CD4-positive, alpha-beta T cell treated with Interleukin-15 for 1 hour (primary cell): ENCODE measurements around the gene ANXA10.
"Not testable (repeated sequence)": the region's sequence is repeated elsewhere in the genome, so short reads cannot be mapped to it uniquely, and the experiment has no call there.

Experiments used
- DNase-seq: peaks from one replicate; pipeline ENCODE4 v3.0.0-alpha.2; 2020

ANXA10 gene

GRCh38 chr4:168164045-168164444, 71.7 kb downstream of the ANXA10 start:
- DNase-seq, result no peak

DNA sequence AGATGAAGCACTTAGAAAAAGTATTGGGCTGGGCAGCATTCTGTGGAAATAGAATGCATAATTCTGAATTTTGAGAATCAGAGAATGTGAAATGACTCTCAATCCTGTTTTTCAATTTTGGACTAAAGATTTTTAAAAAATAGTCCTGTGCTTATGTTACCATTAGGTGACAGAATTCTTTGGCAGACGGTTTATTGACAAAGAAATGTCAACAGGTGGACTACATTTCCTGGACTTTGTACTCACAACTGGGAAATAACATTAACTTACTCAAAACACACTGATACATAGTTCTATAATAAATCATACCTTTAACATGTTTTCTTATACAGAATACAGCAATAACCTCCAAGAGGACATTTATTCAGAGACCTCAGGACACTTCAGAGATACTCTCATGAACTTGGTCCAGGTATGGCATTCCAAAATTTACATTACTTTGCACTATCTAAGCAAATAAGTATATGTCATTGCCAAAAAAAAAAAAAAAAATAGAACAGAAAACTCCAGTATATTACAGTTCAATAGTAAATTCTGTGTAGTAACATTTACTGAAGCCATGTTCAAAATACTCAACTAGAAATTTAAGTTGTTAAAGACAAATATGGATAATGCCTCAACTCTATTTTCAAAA, 72.7 kb downstream of the ANXA10 start:
- no peak for DNase-seq

DNA sequence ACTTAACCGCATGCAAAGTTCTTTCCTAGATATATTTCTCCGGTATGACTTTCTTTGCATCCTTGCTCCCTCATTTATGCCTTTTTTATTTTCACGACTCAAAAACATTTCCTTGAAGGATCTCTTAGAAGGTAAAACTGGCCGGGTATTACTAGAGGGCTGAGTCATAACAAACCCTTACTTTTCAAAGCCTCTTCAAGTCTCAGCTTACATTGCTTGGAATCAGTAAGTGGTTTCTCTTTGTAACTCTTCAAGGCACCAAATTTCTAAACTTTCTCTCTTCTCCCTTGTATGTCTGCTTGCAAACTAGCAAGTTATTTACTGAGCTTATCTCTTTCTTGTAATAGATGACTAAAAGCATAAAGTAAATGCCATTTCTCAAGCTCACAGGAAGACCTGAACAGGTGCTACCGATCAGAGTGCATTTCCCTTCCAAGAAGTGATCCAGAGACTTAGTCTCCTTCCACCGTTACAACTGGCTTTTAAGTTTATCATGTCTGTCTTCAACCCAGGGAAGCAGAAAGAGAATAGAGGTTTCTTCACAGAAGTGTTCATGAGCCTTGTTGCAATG, 75.5 kb downstream of the ANXA10 start:
- no peak for DNase-seq

- no peak for DNase-seq
These were observed 82.0 kb downstream of the ANXA10 start for GRCh38 chr4:168174308-168174707.

- DNase-seq, result no peak
These were observed 85.3 kb downstream of the ANXA10 start for GRCh38 chr4:168177546-168178149.

DNA sequence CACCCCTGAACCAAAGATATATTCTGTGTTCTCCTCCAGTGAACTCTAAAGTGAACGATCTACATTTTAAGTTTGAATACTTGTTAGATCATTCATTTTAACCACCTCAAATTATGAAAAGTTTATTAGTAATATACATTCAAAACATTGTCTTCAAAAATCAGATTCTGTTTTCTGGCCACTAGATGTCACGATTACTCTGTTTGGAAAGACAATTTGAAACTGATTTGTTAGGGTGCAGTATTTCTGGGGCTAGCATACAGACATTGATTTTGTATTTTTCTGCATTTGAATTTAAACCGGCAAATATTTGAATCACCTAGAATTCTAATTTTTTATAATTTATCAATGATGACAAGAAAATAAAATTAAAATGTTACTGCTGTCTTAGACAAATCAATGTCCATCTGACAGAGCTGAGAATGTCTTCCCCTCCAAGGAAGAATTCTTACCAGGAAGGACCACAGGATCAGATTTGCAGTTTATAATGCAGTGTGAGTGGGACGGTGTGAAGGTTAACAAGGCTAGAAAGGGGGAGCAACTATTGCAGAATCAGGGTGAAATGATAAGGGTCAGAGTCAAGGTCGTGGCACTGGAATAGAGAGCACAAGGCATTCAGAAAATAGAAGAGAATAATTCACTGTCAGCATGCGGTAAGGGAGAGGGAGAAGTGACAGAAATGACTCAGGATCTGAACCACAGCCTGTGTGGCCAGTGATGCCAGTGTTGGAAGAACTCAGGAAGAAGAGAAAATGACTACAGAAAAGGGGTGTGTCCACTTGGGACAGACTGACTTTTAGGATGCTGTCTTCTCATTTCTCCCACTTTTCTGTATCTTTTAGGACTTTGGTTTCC, 91.6 kb downstream of the ANXA10 start:
- no peak for DNase-seq

DNA sequence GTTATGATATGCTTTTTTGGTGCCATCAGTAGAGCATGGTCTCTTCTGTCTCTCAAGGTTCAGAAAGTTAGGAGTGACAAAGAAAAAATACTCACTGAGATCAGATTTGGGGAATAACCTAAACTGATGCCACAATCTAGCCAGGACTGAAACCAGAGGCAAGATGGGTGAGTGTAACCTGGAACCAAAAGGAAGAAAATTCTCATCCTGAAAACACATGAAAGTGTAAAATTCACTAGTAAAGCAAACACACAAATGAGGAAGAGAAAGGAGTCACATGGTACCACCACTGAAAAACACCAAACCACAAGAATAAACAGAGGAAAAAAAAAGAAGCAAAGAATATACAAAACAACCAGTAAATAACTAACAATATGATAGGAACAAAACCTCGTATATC, 96.4 kb downstream of the ANXA10 start:
- DNase-seq, result no peak

DNA sequence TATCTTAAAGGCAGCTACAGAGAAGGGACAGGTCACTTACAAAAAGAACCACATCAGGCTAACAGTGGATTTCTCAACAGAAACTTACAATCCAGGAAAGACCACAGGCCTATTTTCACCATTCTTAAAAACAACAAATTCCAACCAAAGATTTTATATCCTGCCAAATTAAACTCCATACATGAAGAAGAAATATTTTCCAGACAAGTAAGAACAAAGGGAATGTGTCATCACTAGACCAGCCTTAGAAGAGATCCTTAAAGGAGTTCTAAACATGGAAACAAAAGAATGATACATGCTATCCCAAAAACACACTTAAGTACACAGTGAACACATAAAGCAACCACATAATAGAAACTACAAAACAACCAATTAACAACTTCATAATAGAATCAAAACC, 105.6 kb downstream of the ANXA10 start:
- DNase-seq, result no peak

DNA sequence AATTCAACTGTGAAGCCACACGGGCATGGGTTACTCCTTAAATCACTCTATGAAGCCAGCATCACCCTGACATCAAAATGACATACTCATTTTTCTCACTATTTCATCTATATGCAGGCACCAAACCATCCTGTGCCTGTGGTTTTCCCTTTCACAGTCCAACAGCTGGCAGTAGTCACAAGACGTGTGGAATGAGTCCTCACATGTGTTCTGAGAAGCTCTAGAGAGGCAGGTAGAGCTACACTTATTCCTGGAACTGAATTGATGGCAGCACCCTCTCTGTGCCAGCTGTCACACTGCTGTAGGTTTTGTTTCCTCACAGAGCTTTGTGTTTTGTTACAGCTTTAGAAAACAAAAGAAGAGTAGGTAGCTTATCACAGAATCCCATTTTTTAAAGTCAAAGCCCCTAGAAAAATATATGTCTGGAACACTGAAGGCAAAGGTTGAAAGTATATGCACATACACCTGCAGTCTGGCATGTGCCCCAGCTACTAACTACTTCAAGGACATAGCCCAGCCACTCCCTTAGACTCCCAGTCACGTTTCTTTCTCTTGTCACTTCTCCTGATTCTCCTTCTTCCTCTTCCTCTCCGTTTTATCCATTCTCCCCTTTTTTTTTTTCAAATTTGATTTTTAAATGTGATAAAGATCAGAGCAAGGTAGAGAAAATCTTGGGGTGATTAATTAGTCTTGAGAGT, 107.1 kb downstream of the ANXA10 start:
- no peak for DNase-seq

GRCh38 chr4:168200685-168201084, 108.3 kb downstream of the ANXA10 start:
- DNase-seq, result no peak

DNA sequence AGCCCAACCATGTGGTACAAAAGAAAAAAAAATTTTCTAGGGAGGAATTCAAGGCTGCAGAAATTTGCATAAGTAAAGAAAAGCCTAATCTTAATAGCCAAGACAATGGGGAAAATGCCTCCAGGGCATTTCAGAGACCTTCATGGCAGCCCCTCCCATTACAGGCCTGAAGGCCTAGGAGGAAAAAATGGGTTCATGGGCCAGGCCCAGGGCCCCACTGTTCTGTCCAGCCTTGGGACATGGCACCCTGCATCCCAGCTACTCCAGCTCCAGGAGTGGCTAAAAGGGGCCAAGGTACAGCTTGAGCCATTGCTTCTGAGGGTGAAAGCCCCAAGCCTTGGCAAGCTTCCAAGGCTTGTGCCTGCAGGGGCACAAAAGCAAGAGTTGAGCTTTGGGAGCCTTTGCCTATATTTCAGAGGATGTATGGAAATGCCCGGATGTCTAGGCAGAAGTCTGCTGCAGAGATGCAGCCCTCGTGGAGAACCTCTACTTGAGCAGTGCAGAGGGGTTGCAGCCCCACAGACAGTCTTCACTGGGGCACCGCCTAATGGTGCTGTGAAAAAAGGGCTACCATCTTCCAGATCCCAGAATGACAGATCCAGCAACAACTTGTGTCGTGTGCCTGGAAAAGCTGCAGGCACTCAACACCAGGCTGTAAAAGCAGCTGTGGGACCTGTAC, 111.0 kb downstream of the ANXA10 start:
- no peak for DNase-seq

- DNase-seq, result no peak
These were observed 116.7 kb downstream of the ANXA10 start for GRCh38 chr4:168208957-168209614.

DNA sequence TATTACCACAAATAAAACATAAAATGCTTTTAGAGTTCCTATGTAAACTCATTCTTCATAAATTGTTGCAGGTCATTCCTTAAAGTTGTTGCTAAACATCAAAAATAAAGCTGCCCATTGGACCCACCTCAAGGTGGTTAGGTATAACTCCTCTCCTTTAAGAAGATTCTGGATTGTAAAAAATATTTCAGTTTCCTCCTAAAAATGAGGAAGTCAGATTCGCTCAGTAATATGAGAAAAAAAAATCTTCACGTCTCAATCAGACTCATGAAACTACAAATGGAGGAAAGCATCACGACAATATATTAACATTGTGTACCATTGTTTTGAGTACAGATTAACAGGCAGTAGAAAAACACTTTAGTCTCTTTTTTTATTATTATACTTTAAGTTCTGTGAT, 120.3 kb downstream of the ANXA10 start:
- no peak for DNase-seq

- not testable (repeated sequence) for DNase-seq
These were observed 121.2 kb downstream of the ANXA10 start for GRCh38 chr4:168213511-168213910.

- no peak for DNase-seq
These were observed 126.3 kb downstream of the ANXA10 start for GRCh38 chr4:168218645-168219044.

DNA sequence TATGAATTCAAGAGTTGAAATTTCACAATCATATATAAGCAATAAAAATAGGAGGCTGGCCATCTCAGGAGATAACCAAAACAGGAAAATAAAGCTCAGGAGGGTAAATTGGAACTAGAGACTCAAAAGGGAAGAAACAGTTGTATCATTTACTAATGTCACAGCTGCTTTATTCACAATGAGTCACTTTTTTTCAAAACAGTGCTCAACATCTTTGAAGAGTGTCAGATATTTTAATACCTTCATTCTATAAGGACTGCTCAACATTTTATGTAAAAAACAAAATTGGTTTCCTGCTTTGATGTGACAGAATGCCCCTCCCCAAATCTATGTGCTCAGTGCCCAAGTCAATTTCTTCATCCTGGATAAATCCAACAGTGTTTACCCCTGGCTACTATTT, 128.6 kb downstream of the ANXA10 start:
- DNase-seq, result no peak

- DNase-seq, result no peak
These were observed 129.0 kb downstream of the ANXA10 start for GRCh38 chr4:168221301-168221700.
